LNCAP (cell line): ENCODE measurements around the gene ZBTB20.

Experiments used
- TF ChIP-seq, protein P1 (sequence below): fragments of 450-650 bp; IDR thresholded peaks from 2 replicates; pipeline ENCODE4 v1.5.1; 2017; ENCODE audit warnings: mild to moderate bottlenecking

The ZBTB20 gene

DNA sequence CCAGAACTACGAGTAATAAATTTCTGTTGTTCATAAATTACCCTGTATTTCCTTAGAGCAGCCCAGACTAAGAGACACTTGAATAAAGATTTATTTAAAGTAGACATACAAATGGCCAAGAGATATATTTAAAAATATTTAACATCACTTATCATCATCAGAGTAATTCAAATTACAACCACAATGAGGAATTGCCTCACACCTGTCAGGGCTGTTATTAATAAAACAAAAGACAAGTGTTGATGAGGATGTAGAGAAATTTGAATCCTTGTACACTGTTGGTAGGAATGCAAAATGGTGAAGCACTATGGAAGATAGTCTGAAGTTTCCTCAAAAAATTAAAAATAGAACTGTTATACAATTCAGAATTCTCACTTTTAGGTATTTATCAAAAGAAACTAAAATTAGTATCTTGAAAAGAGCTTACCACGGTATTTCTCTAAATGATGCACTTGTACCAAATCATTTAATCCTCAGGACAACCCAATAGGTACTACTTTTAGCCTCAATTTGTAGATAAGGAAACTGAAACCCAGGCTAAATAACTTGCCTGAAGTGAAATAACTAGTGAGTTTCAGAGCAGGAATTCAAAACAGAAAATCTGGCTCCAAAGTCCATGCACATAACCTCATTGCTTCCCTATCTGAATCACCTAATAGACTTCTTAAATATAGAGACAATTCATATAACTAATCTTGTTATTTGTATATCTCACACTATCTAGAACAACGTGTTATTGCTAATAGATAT is 69.4 kb downstream of the ZBTB20 start:
- TF ChIP-seq, protein P1, sequence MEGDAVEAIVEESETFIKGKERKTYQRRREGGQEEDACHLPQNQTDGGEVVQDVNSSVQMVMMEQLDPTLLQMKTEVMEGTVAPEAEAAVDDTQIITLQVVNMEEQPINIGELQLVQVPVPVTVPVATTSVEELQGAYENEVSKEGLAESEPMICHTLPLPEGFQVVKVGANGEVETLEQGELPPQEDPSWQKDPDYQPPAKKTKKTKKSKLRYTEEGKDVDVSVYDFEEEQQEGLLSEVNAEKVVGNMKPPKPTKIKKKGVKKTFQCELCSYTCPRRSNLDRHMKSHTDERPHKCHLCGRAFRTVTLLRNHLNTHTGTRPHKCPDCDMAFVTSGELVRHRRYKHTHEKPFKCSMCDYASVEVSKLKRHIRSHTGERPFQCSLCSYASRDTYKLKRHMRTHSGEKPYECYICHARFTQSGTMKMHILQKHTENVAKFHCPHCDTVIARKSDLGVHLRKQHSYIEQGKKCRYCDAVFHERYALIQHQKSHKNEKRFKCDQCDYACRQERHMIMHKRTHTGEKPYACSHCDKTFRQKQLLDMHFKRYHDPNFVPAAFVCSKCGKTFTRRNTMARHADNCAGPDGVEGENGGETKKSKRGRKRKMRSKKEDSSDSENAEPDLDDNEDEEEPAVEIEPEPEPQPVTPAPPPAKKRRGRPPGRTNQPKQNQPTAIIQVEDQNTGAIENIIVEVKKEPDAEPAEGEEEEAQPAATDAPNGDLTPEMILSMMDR, result no peak

DNA sequence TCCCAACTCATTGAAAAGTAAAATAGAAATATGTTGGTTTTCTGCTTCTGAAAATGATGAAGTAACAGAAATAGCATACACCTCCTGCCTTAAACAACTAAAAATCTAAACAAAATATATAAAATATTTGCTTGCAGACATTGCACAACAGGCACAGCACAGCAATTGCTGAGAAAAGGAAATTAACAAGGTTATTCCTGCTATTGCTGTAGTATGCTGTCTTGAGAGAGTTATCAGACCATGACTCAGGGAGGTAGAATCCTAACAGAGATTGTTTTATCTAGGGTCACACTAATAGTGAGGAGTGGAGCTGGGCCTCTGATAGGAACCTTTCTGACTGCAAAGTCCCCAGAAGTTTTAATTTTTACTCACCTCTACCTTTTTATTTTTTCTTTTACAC is 72.6 kb downstream of the ZBTB20 start:
- TF ChIP-seq, protein P1, result no peak

- TF ChIP-seq, protein P1, result no peak
These were observed 74.6 kb downstream of the ZBTB20 start for GRCh38 chr3:115072265-115073021.

GRCh38 chr3:115071601-115072000 is 75.5 kb downstream of the ZBTB20 start:
- TF ChIP-seq, protein P1, result no peak

DNA sequence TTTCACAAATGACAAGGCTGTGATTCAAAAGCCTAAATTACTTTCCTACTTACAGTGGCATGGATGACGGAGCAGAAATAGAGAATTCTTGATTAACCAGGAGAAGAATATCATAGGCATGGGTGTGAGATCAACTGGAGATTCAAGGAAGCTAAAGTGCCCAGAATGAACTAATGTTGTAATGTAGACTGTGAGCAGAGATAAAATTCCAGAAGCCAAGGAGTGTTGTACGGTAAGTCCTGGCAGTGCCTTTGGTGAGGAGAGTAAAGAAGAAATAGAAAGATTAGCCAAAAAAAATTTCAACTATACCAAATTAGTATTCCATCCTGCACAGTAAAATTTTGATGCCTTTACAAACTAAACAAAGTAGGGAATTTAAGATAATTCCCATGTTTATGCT is 75.9 kb downstream of the ZBTB20 start:
- TF ChIP-seq, protein P1, result no peak

GRCh38 chr3:115068799-115069198 is 78.3 kb downstream of the ZBTB20 start:
- TF ChIP-seq, protein P1, result no peak

DNA sequence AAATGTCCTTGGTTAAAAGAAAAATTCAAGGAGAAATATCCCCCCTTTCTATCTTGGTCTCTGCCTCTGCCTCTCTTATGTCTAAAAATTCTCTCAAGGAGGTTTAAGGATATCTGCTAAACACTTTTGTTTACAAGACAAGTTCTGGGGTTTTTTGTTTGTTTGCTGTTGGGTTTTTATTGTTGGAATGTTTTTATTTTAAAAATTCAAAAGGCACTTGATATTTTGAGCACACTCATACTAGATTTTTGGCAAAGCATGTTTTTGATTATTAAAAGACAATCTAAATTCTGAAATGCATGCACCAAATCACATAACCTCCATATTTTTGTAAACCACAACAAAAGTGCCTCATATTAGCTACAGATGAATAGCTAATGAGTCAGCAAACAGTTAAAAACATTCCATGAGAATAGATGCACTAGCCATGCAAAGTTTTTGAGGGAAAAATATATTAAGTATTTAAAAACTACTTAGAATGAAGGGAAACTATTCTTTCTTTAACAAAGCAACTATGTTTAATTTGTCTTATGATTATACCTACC is 84.6 kb downstream of the ZBTB20 start:
- TF ChIP-seq, protein P1, result no peak
